Endothelial cell of umbilical vein (primary cell): Measurements from ENCODE around the gene ADAMTSL5. TPM values are rescaled to one million over a fixed set of nuclear protein-coding genes. Genes with fewer than 3 reads are reported as not detected.

Experiments
- BruUV-seq: library from RNA; stranded (reverse); fragments of 400-500 nt; replicated peaks from 2 replicates; lab custom pipeline; 2021; lab: Mats Ljungman, UMichigan
- CTCF ChIA-PET: fragments of 300-600, 350-600 bp; sonication (Branson Sonifier 250); formaldehyde crosslinking; loops from one replicate; lab custom pipeline; 2021; ENCODE audit warnings: antibody characterized with exemption, inconsistent platforms; lab: Charles Lee
- POLR2A ChIA-PET: fragments of 300-600, 350-600 bp; sonication (Branson Sonifier 250); formaldehyde crosslinking; loops from one replicate; lab custom pipeline; 2021; ENCODE audit warnings: antibody characterized with exemption, inconsistent platforms; lab: Charles Lee
- DNase-seq: peaks from one replicate; pipeline ENCODE4 v3.0.0-alpha.2; 2011; ENCODE audit warnings: low read depth, low spot score
- FAIRE-seq: peaks from 2 replicates; lab custom pipeline; 2011; peaks lifted over from hg19 to GRCh38; lab: Jason Lieb, UNC
- H2AFZ ChIP-seq: 2 replicates; pipeline ENCODE4 v1.6.0; 2012; ENCODE audit warnings: low read depth, low read length, control low read depth, inconsistent platforms
- H3K27ac ChIP-seq: 2 replicates; pipeline ENCODE4 v1.5.1; 2011; ENCODE audit warnings: low read depth, mild to moderate bottlenecking, control low read depth, low read length, moderate library complexity; ENCODE audit not compliant: insufficient read depth
- H3K27me3 ChIP-seq, 2 experiments: 2 replicates each; pipeline versions ENCODE4 v1.6.0 to v1.6.1; 2011; ENCODE audit warnings: low read length in 2 of 2, mixed read lengths in 1 of 2; ENCODE audit not compliant: control insufficient read depth in 2 of 2, insufficient read depth in 2 of 2
- H3K36me3 ChIP-seq, 2 experiments: 2 replicates in 1 of 2; 3 replicates in 1 of 2; pipeline ENCODE4 v1.5.1; 2011; ENCODE audit warnings: low read length in 2 of 2, mild to moderate bottlenecking in 1 of 2, moderate library complexity in 1 of 2; ENCODE audit not compliant: control insufficient read depth in 2 of 2, insufficient read depth in 2 of 2; ENCODE audit errors: extremely low read depth in 1 of 2
- H3K4me1 ChIP-seq: 3 replicates; pipeline ENCODE4 v1.5.1; 2011; ENCODE audit warnings: mild to moderate bottlenecking, low read length; ENCODE audit not compliant: control insufficient read depth, insufficient read depth; ENCODE audit errors: extremely low read depth
- H3K4me2 ChIP-seq: 2 replicates; pipeline ENCODE4 v1.6.1; 2011; ENCODE audit warnings: low read length, control low read depth, mixed read lengths; ENCODE audit not compliant: insufficient read depth
- H3K4me3 ChIP-seq, 3 experiments: fragments of 200-600 bp in 1 of 3; sonication (generic), shearing (Covaris generic) in 1 of 3; replicated peaks in 1 of 3; 2 replicates each; pipeline ENCODE4 v1.5.1; 2011 to 2016; ENCODE audit warnings: control low read depth in 3 of 3, low read length in 3 of 3, mild to moderate bottlenecking in 2 of 3, inconsistent platforms in 1 of 3, low read depth in 1 of 3, moderate library complexity in 1 of 3; ENCODE audit not compliant: insufficient read depth in 1 of 3
- H3K79me2 ChIP-seq: 2 replicates; pipeline ENCODE4 v1.6.0; 2012; ENCODE audit warnings: low read length, inconsistent platforms; ENCODE audit not compliant: control insufficient read depth, insufficient read depth
- H3K9ac ChIP-seq: replicated peaks from 2 replicates; pipeline ENCODE3; 2011; ENCODE audit warnings: low read length, control low read depth; ENCODE audit not compliant: insufficient read depth; ENCODE audit errors: extremely low read depth
- H3K9me1 ChIP-seq: replicated peaks from 3 replicates; pipeline ENCODE4 v1.6.0; 2011; ENCODE audit warnings: mild to moderate bottlenecking, low read length; ENCODE audit not compliant: control insufficient read depth, insufficient read depth; ENCODE audit errors: extremely low read depth
- H3K9me3 ChIP-seq: replicated peaks from 2 replicates; pipeline ENCODE4 v1.5.1; 2012; ENCODE audit warnings: low read length, inconsistent platforms; ENCODE audit not compliant: control insufficient read depth, insufficient read depth
- H4K20me1 ChIP-seq: replicated peaks from 2 replicates; pipeline ENCODE3; 2011; ENCODE audit warnings: mild to moderate bottlenecking, low read length; ENCODE audit not compliant: control insufficient read depth, insufficient read depth; ENCODE audit errors: extremely low read depth
- CTCF ChIP-seq, 2 donors: IDR thresholded peaks; 1 replicate in 1 of 2; 2 replicates in 1 of 2; pipeline ENCODE4 v1.5.1; 2011; ENCODE audit warnings: low read length in 2 of 2, mild to moderate bottlenecking in 2 of 2, moderate library complexity in 2 of 2, control low read depth in 1 of 2, inconsistent platforms in 1 of 2, low read depth in 1 of 2; ENCODE audit not compliant: insufficient read depth in 1 of 2; ENCODE audit errors: extremely low read depth in 1 of 2
- EZH2 ChIP-seq: IDR thresholded peaks from 2 replicates; pipeline ENCODE4 v1.6.1; 2012; ENCODE audit warnings: borderline replicate concordance, low read depth, mild to moderate bottlenecking, moderate library complexity, low read length, inconsistent platforms; ENCODE audit not compliant: severe bottlenecking
- FOS ChIP-seq: IDR thresholded peaks from 2 replicates; pipeline ENCODE4 v1.6.1; 2011; ENCODE audit warnings: mild to moderate bottlenecking, low read length, moderate library complexity, borderline replicate concordance; ENCODE audit not compliant: insufficient read depth
- GATA2 ChIP-seq: IDR thresholded peaks from 2 replicates; pipeline ENCODE4 v1.7.0; 2011; ENCODE audit warnings: low read depth, mild to moderate bottlenecking, moderate library complexity, mixed read lengths, low read length; ENCODE audit not compliant: insufficient read length, insufficient read depth
- JUN ChIP-seq: IDR thresholded peaks from 2 replicates; pipeline ENCODE4 v1.6.1; 2011; ENCODE audit warnings: borderline replicate concordance, low read depth; ENCODE audit not compliant: insufficient read length, insufficient read depth
- MAX ChIP-seq: IDR thresholded peaks from 2 replicates; pipeline ENCODE4 v1.6.1; 2011; ENCODE audit not compliant: insufficient read depth, insufficient read length
- MYC ChIP-seq: IDR thresholded peaks from one replicate; pipeline ENCODE4 v1.6.1; 2011; ENCODE audit warnings: mild to moderate bottlenecking, low read depth, low read length
- POLR2A ChIP-seq: IDR thresholded peaks from 2 replicates; pipeline ENCODE4 v1.6.1; 2012; ENCODE audit warnings: low read depth, mild to moderate bottlenecking, control low read depth, low read length
- POLR2AphosphoS5 ChIP-seq: IDR thresholded peaks from 2 replicates; pipeline ENCODE4 v1.6.1; 2012; ENCODE audit warnings: low read depth, mild to moderate bottlenecking, control low read depth, low read length, moderate library complexity; ENCODE audit not compliant: insufficient read depth
- dilution Hi-C: fragments of 300-500 bp; cut with MboI; formaldehyde crosslinking; loops from one replicate; pipeline ENCODE4 v1.15.0; 2019; ENCODE audit warnings: low sequenced_read_pairs; ENCODE audit not compliant: extremely low pct_ligation_motif_present
- intact Hi-C: fragments of 100-400 bp; cut with micrococcal nuclease; formaldehyde crosslinking; loops from one replicate; pipeline ENCODE4 v1.10.0; 2022
- polyA plus RNA-seq, 4 experiments: library from polyadenylated mRNA; depleted of rRNA in 3 of 4; stranded (reverse) in 3 of 4; unstranded in 1 of 4; fragments of >200 nt; gene quantifications; 2 replicates each; pipeline versions ENCODE4 v1.2.1 to v1.2.3, GENCODE V29; 2011 to 2012; ENCODE audit warnings: missing spikeins in 1 of 4
- total RNA-seq: library from RNA; stranded (reverse); gene quantifications from 2 replicates; pipeline ENCODE4 v1.2.3, GENCODE V29; 2021

The ADAMTSL5 gene
- total and polyA plus RNA-seq, 2 donors (not counting 3 experiments of a cell fraction or from before 2014, with no cell fraction given) = 0.07 TPM; not detected in 1

- Histone ChIP-seq H3K9me1 (no peaks in the 10 kb centered on the region), H3K27ac (no peak within 1 kb of the TSS), H3K79me2 (no peaks in the 10 kb centered on the region), H3K4me1 (peaks cover 10% of the 10 kb centered on the region), H2AFZ (peak within 1 kb of the TSS; percentile 79), H3K9me3 (no peaks in the 10 kb centered on the region), H4K20me1 (no peaks in the 10 kb centered on the region), H3K36me3 (no peaks in the 10 kb centered on the region), H3K9ac (no peak within 1 kb of the TSS), H3K27me3 (peaks cover 0 to 6% of the 10 kb centered on the region in 2 experiments), H3K4me3 (peak within 1 kb of the TSS; percentile 11 to 51 (median 35)), H3K4me2 (peak within 1 kb of the TSS; percentile 46)
- TF ChIP-seq JUN (no peak), FOS (no peak), EZH2 (no peak), CTCF (IDR thresholded peaks at IDR 0.05; ENCODE audit: extremely low read depth in 1 of 2, insufficient read depth in 1 of 2, low read depth in 1 of 2, low read length in 2 of 2) (no peak), MAX (no peak), GATA2 (no peak), POLR2A (no peak), POLR2AphosphoS5 (no peak), MYC (no peak)
- DNase-seq (no peak), FAIRE-seq (no peak)
- ChIA-PET CTCF (interaction anchor here (1.3 to 2.0 kb wide), 4 partner anchors 11 to 55 kb away, joined by 3 to 8 read pairs (median 8); no protein-coding TSS in a partner anchor), POLR2A (interaction anchor here (0.6 to 1.5 kb wide), 3 partner anchors 23 to 222 kb away, joined by 3 to 9 read pairs (median 6); partner anchors contain the start of gene CIRBP)
- BruUV-seq = no TSS peak
- intact Hi-C loops = loop anchor here (2.0 kb wide), 1 partner anchor 20 kb away; no protein-coding TSS in a partner anchor
- dilution Hi-C loops = no loop called here
These were observed 21.5 kb downstream of the ADAMTSL5 start, which contains the start of gene REEP6 for GRCh38 chr19:1491114-1491848. Gene REEP6 (plus strand): TSS chr19:1491181. CDS start chr19:1491270, 89 bp downstream.
